ENCODE data around the gene PHC2.

The PHC2 gene

DNA sequence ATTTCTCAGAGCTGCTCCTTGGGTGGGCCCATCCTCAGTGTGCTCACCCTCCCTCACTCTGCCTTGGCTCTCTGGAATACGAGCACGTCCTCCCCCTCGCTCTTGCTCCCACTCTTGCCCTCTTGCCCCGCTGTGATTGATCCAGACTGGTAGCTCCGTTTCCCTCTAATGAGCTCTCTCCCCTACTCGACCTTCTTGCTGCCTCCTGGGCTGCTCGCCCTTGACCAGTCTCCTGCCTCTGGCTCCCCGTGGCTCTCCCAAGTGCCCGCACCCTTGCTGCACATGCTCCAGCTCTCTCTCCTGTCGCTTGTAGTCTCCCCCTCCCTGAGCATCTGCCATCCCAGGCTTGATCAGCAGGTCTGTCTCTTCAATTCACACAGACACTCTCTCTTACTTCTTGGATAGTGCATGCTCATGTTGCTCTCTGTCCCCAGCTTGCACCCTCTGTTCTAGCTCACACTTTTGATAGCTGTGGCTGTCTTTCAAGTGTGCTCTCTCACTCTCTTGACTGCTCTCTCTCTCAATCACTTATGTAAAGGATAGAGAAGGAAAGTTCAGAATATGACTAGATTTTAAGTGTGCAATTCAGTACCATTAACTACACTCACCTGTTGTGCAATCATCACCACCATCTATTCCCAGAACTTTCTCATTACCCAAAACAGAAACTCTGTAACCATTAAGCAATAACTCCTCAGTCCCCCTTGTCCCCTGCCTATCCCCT is 51.1 kb downstream of the PHC2 start:
- H3K4me3 ChIP-seq (replicated peaks in 1 of 2; ENCODE audit: low read depth in 2 of 2, low read length in 2 of 2), result no peak overlapping the region
- no peak for DNase-seq (ENCODE audit: low read depth in 2 of 2)
- TF ChIP-seq, protein P1, sequence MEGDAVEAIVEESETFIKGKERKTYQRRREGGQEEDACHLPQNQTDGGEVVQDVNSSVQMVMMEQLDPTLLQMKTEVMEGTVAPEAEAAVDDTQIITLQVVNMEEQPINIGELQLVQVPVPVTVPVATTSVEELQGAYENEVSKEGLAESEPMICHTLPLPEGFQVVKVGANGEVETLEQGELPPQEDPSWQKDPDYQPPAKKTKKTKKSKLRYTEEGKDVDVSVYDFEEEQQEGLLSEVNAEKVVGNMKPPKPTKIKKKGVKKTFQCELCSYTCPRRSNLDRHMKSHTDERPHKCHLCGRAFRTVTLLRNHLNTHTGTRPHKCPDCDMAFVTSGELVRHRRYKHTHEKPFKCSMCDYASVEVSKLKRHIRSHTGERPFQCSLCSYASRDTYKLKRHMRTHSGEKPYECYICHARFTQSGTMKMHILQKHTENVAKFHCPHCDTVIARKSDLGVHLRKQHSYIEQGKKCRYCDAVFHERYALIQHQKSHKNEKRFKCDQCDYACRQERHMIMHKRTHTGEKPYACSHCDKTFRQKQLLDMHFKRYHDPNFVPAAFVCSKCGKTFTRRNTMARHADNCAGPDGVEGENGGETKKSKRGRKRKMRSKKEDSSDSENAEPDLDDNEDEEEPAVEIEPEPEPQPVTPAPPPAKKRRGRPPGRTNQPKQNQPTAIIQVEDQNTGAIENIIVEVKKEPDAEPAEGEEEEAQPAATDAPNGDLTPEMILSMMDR (IDR thresholded peaks at IDR 0.05; ENCODE audit: low read depth, low read length), result no peak

DNA sequence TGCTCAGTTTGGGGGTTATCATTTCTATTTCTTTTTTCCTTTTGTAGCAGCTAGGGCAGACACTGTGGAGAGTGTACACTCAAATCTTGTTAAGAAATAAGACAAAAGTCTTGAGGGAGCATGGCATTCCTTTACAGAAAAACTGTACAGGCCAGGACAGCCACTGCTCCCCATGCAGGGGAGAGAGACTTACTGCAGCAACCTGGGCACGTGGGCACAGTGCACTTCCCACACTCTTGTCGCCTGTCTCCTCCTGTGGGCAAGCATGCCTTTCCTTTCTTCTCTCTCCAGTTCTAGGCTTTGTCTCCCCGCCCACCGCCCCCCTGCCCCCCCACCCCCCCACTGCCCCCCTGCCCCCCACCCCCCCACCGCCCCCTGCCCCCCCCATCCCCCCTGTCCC is 51.9 kb downstream of the PHC2 start:
- TF ChIP-seq, protein P1 (IDR thresholded peaks at IDR 0.05; ENCODE audit: low read depth, low read length), result no peak
- no peak overlapping the region for H3K4me3 ChIP-seq (replicated peaks in 1 of 2; ENCODE audit: low read depth in 2 of 2, low read length in 2 of 2)
- no peak for DNase-seq (ENCODE audit: low read depth in 2 of 2)

DNA sequence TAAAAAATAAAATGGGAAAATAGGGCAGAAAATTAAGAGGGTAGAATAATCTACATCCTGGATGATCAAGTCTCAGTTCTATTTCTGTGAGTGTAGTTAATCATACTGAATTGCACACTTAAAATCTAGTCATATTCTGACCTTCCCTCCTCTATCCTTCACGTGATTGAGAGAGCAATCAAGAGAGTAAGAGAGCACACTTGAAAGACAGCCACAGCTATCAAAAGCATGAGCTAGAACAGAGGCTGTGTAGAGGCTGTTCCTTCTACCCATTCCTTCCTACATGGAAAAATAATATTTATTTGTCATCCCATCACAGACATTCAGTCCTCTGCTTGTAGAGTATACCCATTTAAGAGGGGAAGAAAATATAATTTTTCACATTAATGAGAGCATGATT is 52.4 kb downstream of the PHC2 start:
- no peak overlapping the region for H3K4me3 ChIP-seq (replicated peaks in 1 of 2; ENCODE audit: low read depth in 2 of 2, low read length in 2 of 2)
- no peak for DNase-seq (ENCODE audit: low read depth in 2 of 2)
- TF ChIP-seq, protein P1 (IDR thresholded peaks at IDR 0.05; ENCODE audit: low read depth, low read length), result no peak

DNA sequence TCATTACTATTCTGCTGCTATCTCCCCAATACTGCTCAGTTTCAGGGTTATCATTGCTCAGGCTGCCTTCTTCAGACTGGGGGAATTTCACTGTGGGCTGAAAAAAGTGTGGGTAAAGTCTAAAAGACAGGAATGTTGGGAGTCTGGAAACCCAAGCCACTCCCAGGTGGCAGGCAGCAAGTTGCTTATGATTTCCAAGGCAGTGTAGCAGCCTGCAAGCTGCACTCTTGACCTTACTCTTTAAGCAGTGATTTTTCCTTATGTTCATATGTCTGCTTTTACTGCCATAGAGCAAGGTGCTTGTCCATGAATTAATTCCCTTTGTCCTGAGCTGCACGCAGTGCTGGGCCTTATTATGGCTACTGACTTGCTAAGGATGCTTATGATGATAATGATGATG is 53.1 kb downstream of the PHC2 start:
- DNase-seq (ENCODE audit: low read depth in 2 of 2), result no peak

DNA sequence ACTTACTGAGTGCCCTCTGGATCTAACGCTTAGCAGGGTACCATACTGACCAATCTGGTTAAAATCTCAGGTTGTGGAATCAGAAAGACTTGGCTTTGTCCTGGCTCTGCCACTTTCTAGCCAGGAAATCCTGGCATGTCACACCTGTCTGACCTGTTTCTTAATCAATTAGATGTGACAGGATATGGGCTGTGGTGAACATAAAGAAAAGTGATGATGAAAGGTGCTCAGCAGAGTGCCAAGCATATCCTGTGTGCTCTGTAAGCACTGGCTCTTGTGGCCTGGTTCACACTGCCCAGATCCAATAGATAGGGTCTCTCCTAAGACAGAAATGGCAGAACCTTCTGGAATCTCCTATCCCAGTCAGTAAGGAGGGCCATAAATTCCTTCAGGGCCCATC is 53.9 kb downstream of the PHC2 start:
- no peak overlapping the region for H3K4me3 ChIP-seq (replicated peaks in 1 of 2; ENCODE audit: low read depth in 2 of 2, low read length in 2 of 2)
- TF ChIP-seq, protein P1 (IDR thresholded peaks at IDR 0.05; ENCODE audit: low read depth, low read length), result no peak
- no peak for DNase-seq (ENCODE audit: low read depth in 2 of 2)

More for the DNA sequence above, 53.1 kb downstream of the PHC2 start:
- TF ChIP-seq, protein P1 (IDR thresholded peaks at IDR 0.05; ENCODE audit: low read depth, low read length), result no peak
- H3K4me3 ChIP-seq (replicated peaks in 1 of 2; ENCODE audit: low read depth in 2 of 2, low read length in 2 of 2), result no peak overlapping the region

DNA sequence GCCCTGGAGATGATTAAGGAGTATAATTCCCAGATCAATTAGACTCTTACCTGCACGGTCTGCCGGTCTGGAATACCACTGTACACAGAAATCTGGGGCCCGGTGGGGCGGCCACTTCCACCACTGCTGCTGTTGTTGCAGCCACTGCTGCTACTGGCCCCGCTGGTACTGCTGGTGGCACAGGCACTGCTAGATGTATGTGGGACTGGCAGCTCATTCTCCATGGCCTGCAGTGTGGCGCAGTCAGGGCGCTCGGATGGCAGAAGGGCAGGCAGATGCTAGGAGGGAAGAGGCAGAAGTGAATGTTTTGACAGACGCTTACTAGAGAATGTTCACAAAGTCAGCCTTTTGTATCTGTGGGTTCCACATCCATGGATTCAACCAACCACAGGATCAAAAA is 55.6 kb downstream of the PHC2 start:
- no peak overlapping the region for H3K4me3 ChIP-seq (replicated peaks in 1 of 2; ENCODE audit: low read depth in 2 of 2, low read length in 2 of 2)
- TF ChIP-seq, protein P1 (IDR thresholded peaks at IDR 0.05; ENCODE audit: low read depth, low read length), result no peak
- no peak for DNase-seq (ENCODE audit: low read depth in 2 of 2)
